ENCODE results near the gene ACOT2.

DNA sequence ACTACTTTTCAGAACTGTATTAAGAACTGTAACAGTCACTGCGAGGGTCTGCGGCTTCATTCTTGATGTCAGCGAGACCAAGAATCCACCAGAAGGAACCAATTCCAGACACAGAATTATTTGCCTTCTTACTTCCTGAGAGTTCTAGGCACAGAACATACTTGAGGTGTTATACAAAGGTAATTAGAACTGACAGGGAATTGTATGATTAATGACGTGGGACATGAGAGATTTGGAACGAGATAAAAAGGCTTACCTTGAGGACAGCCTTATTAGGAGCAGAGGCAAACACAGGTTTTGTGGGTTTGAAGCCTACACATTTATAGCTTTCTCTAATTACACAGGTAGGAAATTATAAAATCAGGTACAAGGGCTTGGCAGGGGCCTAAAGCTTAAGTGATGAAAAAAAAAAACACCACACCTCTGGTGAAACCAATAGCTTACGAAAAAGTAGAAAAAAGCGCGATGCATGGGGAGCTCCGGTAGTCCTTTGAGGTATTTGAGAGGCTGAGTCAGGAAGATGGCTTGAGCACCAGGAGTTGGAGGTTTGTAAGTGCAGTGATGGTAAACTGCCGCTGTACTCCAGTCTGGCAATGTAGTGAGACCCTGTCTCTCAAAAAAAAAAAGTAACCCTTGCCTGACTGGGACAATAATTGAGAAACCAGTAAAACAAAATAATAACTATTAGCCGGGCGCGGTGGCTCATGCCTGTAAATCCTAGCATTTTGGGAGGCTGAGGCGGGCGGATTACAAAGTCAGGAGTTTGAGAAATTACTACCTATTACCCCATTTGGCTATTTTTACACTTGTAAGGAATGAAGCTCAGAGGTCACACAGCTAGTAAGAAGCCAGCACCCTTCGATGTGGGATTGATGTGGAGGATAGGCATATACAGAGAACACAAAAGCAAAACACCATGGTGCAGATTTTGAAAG is 795 bp upstream of the ACOT2 start:
- no peak for TF ChIP-seq POLR2A (IDR thresholded peaks at IDR 0.05)
- TF ChIP-seq, protein P1, sequence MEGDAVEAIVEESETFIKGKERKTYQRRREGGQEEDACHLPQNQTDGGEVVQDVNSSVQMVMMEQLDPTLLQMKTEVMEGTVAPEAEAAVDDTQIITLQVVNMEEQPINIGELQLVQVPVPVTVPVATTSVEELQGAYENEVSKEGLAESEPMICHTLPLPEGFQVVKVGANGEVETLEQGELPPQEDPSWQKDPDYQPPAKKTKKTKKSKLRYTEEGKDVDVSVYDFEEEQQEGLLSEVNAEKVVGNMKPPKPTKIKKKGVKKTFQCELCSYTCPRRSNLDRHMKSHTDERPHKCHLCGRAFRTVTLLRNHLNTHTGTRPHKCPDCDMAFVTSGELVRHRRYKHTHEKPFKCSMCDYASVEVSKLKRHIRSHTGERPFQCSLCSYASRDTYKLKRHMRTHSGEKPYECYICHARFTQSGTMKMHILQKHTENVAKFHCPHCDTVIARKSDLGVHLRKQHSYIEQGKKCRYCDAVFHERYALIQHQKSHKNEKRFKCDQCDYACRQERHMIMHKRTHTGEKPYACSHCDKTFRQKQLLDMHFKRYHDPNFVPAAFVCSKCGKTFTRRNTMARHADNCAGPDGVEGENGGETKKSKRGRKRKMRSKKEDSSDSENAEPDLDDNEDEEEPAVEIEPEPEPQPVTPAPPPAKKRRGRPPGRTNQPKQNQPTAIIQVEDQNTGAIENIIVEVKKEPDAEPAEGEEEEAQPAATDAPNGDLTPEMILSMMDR (IDR thresholded peaks at IDR 0.05), result no peak
